Uterus (tissue), 2 donors: Measurements from ENCODE around the gene CNTFR.

Experiments used
- POLR2A ChIP-seq, 2 donors: fragments of 450-650 bp; IDR thresholded peaks; one replicate each; pipeline ENCODE4 v1.6.1; 2016; ENCODE audit warnings: antibody characterized with exemption in 2 of 2, mild to moderate bottlenecking in 1 of 2, moderate library complexity in 1 of 2
- TF ChIP-seq, protein P1 (sequence below), 4 experiments: fragments of 200-600 bp in 2 of 4; fragments of 450-650 bp in 2 of 4; sonication (generic) in 2 of 4; IDR thresholded peaks; one replicate each; pipeline ENCODE4 v1.5.1; 2016 to 2019; ENCODE audit warnings: antibody characterized with exemption in 4 of 4, mild to moderate bottlenecking in 2 of 4, moderate library complexity in 1 of 4

DNA sequence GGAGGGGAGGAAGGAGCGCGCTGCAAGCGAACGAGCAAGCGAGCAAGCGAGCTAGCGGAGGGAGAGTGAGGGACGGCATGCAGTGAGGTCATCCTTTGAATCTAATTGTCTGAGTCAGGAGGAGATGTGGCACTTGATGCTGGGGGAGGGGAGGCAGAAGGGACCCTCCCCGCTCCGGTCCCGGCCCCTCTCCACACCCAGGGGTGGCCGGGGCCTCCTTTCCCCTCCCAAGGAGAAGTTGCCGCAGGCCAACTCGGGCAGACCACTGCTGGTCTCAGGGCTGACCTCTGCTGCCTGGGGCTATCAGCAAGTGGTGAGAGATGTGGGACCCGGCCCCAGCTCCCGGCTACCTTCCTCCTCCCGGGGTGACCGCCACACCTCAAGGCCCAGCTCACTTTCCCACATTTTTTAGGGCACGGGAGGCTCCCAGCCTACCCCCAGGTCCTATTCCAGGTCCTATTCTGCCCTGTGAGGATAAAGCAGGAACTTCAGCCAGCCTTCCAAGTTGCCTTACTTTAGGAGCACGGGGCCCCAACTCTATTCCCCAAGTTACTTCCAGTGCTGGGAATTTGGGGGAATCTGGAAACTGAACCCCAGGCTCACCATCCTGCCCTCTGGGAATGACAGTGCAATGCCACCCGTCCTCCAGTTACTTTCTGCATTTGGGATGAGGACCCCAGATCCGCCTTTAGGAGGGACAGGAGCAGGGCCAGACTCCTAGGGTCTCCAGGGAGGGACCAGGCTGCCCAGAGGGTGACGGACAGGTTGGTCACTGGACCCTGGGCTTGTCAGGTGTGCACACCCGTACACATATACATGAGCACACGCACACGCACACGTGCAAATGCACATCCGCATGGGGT lies 11.1 kb downstream of the CNTFR start:
- TF ChIP-seq POLR2A (IDR thresholded peaks at IDR 0.05) = no peak
- TF ChIP-seq, protein P1, sequence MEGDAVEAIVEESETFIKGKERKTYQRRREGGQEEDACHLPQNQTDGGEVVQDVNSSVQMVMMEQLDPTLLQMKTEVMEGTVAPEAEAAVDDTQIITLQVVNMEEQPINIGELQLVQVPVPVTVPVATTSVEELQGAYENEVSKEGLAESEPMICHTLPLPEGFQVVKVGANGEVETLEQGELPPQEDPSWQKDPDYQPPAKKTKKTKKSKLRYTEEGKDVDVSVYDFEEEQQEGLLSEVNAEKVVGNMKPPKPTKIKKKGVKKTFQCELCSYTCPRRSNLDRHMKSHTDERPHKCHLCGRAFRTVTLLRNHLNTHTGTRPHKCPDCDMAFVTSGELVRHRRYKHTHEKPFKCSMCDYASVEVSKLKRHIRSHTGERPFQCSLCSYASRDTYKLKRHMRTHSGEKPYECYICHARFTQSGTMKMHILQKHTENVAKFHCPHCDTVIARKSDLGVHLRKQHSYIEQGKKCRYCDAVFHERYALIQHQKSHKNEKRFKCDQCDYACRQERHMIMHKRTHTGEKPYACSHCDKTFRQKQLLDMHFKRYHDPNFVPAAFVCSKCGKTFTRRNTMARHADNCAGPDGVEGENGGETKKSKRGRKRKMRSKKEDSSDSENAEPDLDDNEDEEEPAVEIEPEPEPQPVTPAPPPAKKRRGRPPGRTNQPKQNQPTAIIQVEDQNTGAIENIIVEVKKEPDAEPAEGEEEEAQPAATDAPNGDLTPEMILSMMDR (IDR thresholded peaks at IDR 0.05) = no peak
